ENCODE data around the gene NANS.

The NANS gene, protein sequence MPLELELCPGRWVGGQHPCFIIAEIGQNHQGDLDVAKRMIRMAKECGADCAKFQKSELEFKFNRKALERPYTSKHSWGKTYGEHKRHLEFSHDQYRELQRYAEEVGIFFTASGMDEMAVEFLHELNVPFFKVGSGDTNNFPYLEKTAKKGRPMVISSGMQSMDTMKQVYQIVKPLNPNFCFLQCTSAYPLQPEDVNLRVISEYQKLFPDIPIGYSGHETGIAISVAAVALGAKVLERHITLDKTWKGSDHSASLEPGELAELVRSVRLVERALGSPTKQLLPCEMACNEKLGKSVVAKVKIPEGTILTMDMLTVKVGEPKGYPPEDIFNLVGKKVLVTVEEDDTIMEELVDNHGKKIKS

DNA sequence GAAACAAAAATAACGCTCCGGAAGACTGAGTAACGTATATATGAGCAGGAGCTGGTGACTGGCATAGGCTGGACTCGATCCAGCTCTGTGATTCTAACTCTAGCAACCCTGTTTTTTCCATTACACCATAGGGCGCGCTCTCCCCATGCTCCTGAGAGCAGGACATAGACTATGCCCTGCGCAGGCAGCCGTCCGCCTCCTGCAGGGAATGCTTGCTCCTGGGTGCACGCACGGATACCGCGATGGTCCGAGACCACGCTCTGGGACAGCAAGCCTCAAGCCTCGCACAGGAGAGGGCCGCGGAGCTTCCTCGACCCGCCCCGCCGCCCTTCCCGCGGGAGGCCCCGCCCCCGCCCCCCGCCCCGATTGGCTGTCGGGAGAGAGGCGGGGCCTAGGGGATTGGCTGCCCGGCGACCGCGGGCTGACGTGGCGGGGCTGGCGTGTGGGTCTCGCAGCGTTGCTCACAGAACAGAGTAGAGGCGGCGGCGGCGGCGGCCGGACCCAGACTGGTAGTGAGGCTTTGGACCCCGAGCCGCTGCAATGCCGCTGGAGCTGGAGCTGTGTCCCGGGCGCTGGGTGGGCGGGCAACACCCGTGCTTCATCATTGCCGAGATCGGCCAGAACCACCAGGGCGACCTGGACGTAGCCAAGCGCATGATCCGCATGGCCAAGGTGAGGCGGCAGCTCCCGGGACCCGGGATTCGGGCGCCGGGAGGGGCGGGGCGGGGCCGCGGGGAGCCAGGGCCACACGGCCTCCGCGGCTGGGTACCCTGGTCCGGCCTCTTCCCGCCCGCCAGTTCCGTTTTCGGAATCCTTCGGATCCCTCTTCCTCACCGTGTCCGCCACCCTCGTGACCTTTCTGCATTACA is at the start of gene NANS:
TSS of gene NANS (plus strand) at position 464 of the 869 bp plus-strand sequence. CDS start at position 541, 77 bp downstream.
- Mint-ChIP-seq H3K27me3 (ENCODE audit: low read depth, poor library complexity) (peaks cover 21% of the 10 kb centered on the region), H3K36me3 (ENCODE audit: low read depth) (peaks cover 7% of the 10 kb centered on the region), H3K27ac (peak within 1 kb of the TSS; percentile 98), H3K4me1 (peaks cover 12% of the 10 kb centered on the region), H3K4me3 (peak within 1 kb of the TSS; percentile 97), H3K9me3 (no peaks in the 10 kb centered on the region)
- peak; percentile 93 for DNase-seq
- TF ChIP-seq, protein P1, sequence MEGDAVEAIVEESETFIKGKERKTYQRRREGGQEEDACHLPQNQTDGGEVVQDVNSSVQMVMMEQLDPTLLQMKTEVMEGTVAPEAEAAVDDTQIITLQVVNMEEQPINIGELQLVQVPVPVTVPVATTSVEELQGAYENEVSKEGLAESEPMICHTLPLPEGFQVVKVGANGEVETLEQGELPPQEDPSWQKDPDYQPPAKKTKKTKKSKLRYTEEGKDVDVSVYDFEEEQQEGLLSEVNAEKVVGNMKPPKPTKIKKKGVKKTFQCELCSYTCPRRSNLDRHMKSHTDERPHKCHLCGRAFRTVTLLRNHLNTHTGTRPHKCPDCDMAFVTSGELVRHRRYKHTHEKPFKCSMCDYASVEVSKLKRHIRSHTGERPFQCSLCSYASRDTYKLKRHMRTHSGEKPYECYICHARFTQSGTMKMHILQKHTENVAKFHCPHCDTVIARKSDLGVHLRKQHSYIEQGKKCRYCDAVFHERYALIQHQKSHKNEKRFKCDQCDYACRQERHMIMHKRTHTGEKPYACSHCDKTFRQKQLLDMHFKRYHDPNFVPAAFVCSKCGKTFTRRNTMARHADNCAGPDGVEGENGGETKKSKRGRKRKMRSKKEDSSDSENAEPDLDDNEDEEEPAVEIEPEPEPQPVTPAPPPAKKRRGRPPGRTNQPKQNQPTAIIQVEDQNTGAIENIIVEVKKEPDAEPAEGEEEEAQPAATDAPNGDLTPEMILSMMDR (IDR thresholded peaks at IDR 0.05) = no peak

DNA sequence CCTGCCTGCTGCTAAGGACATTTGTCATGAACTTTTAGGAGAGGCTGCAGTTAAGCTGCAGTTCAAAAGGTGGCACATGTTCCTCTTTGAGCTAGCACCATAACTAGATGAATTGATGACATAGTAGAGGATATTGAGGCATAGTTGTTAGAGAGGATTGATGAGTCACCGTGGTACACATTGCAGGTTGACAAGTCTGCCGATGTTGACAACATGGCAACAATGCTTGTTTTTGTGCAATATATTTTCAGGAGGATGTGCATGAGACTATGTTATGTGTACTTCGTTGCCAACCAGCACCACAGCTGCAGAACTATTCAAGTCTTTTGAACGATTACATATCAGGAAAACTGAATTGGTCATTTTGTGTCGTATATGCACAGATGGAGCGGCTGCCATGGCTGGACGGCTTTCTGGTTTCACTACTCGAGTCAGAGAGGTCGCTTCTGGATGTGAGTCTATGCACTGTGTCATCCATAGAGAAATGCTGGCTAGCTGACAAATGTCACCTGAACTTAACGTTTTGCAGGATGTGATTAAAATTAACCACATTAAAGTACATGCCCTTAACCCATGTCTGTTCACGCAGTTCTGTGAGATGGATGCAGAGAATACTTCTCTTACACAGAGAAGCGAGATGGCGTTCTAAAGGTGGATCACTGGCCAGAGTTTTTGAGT is 49.1 kb upstream of the NANS start:
- H3K4me3 Mint-ChIP-seq = no peak overlapping the region
- no peak for DNase-seq
- H3K4me1 Mint-ChIP-seq = peaks cover 4% of the 10 kb centered on the region
- no peaks in the 10 kb centered on the region for H3K27me3 Mint-ChIP-seq (ENCODE audit: low read depth, poor library complexity)
- H3K36me3 Mint-ChIP-seq (ENCODE audit: low read depth) = peaks cover 76% of the 10 kb centered on the region
- no peak overlapping the region for H3K27ac Mint-ChIP-seq
- TF ChIP-seq, protein P1 (IDR thresholded peaks at IDR 0.05) = no peak
- H3K9me3 Mint-ChIP-seq = no peaks in the 10 kb centered on the region

DNA sequence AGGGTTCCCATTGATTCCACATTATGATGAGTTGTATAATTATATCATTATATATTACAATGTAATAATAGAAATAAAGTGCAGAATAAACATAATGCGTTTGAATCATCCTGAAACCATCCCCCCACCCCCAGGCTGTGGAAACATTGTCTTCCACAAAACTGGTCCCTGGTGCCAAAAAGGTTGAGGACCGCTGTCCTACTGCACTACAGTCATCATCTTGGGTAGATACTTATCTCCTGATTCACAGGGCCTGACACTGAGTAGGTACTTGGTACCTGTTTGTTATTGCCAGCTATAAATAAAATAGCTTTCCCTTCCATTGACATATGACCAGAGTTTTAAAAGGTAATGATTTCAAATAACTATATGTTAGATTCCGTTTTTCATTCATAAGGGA is 47.8 kb upstream of the NANS start:
- DNase-seq = no peak
- TF ChIP-seq, protein P1 (IDR thresholded peaks at IDR 0.05) = no peak
- Mint-ChIP-seq H3K4me1 (peaks cover 4% of the 10 kb centered on the region), H3K4me3 (no peak overlapping the region), H3K27me3 (ENCODE audit: low read depth, poor library complexity) (no peaks in the 10 kb centered on the region), H3K36me3 (ENCODE audit: low read depth) (peaks cover 85% of the 10 kb centered on the region), H3K27ac (no peak overlapping the region), H3K9me3 (no peaks in the 10 kb centered on the region)

DNA sequence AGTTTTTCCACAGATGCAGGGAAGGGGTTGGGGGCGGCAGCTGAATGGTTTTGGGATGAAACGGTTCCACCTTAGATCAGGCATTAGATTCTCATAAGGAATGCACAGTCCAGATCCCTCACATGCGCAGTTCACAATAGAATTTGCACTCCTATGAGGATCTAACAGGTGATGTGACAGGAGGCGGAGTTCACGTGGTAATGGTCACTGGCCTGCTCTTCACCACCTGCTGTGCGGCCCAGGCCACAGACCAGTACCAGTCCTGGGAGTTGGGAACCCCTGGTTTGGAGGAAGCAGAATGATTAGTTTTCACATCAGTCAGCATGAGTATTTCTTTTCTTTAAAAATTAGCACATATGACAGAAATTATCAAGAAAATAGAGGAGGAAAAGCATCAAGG is 47.1 kb upstream of the NANS start:
- DNase-seq = no peak
- H3K27me3 Mint-ChIP-seq (ENCODE audit: low read depth, poor library complexity) = no peaks in the 10 kb centered on the region
- peaks cover 82% of the 10 kb centered on the region for H3K36me3 Mint-ChIP-seq (ENCODE audit: low read depth)
- H3K4me1 Mint-ChIP-seq = peaks cover 4% of the 10 kb centered on the region
- H3K9me3 Mint-ChIP-seq = no peaks in the 10 kb centered on the region
- no peak overlapping the region for H3K4me3 Mint-ChIP-seq
- no peak overlapping the region for H3K27ac Mint-ChIP-seq
- TF ChIP-seq, protein P1 (IDR thresholded peaks at IDR 0.05) = no peak

DNA sequence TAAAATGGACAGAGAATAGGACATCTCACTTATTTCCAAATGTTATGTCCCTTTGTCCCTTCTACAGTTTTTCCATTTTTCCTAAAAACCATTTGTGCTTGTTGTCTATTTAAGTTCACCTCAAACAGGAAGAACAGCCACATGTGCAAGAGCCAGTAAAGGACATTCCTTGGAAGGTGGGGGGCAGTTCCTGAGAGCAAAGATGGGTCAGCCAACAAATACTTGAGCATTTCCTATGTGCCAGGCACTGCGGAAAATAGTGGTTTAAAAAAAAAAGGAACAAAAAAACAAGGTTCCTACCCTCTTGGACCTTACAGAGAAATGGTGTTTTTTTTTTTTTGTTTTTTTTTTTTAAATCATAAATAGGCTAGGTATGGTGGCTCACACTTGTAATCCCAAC is 46.6 kb upstream of the NANS start:
- no peaks in the 10 kb centered on the region for H3K9me3 Mint-ChIP-seq
- H3K27me3 Mint-ChIP-seq (ENCODE audit: low read depth, poor library complexity) = no peaks in the 10 kb centered on the region
- no peak for DNase-seq
- H3K4me3 Mint-ChIP-seq = no peak overlapping the region
- peaks cover 82% of the 10 kb centered on the region for H3K36me3 Mint-ChIP-seq (ENCODE audit: low read depth)
- TF ChIP-seq, protein P1 (IDR thresholded peaks at IDR 0.05) = no peak
- no peak overlapping the region for H3K27ac Mint-ChIP-seq
- peaks cover 5% of the 10 kb centered on the region for H3K4me1 Mint-ChIP-seq

Measured in nephron progenitor cell (in vitro differentiated cells).